B cell (primary cell): ENCODE measurements around the gene ABCC10.

ENCODE experiments used
- EZH2 ChIP-seq: IDR thresholded peaks from 2 replicates; pipeline ENCODE4 v1.6.1; 2012; ENCODE audit warnings: borderline replicate concordance, low read depth, mild to moderate bottlenecking, moderate library complexity, low read length; ENCODE audit not compliant: insufficient read depth, poor library complexity, severe bottlenecking
- TF ChIP-seq, protein P1 (sequence below): fragments of 200-600 bp; IDR thresholded peaks from one replicate; pipeline ENCODE4 v1.8.0; 2022; ENCODE audit warnings: antibody characterized with exemption, mild to moderate bottlenecking

DNA sequence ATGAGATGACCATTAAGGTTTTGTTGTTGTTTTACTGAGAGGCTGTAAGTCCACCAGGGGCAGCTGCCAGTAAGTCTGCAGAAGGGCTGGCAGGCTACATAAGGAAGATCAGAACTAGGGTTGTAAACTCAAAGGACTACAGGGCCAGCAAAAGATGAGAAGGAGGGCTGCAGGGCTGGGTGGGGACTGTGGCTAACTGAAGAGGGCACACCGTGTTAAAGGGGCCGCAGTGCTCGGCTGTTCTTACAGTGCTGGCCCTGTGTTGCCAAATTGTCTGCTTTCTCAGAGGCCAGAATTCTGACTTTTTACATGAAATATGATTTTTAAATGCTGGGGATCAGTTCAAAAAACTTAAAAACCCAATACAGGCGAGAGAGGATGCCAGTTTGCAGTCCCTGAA, 32.4 kb upstream of the ABCC10 start:
- TF ChIP-seq, protein P1, sequence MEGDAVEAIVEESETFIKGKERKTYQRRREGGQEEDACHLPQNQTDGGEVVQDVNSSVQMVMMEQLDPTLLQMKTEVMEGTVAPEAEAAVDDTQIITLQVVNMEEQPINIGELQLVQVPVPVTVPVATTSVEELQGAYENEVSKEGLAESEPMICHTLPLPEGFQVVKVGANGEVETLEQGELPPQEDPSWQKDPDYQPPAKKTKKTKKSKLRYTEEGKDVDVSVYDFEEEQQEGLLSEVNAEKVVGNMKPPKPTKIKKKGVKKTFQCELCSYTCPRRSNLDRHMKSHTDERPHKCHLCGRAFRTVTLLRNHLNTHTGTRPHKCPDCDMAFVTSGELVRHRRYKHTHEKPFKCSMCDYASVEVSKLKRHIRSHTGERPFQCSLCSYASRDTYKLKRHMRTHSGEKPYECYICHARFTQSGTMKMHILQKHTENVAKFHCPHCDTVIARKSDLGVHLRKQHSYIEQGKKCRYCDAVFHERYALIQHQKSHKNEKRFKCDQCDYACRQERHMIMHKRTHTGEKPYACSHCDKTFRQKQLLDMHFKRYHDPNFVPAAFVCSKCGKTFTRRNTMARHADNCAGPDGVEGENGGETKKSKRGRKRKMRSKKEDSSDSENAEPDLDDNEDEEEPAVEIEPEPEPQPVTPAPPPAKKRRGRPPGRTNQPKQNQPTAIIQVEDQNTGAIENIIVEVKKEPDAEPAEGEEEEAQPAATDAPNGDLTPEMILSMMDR = no peak
- no peak for TF ChIP-seq EZH2
